Tibial nerve (tissue), 4 donors: Measurements from ENCODE around the gene PKP4. TPM values are rescaled to one million over a fixed set of nuclear protein-coding genes. Genes with fewer than 3 reads are reported as not detected.
"Not testable (repeated sequence)": the region's sequence is repeated elsewhere in the genome, so short reads cannot be mapped to it uniquely, and the experiment has no call there.

Experiments used
- DNase-seq, 2 donors: peaks; one replicate each; pipeline ENCODE4 v3.0.0-alpha.2; 2019; ENCODE audit warnings: low spot score in 2 of 2
- H3K27ac ChIP-seq, 4 donors: fragments of 200-600 bp; sonication (generic) in 3 of 4; one replicate each; pipeline ENCODE4 v1.5.1; 2017 to 2019; ENCODE audit warnings: mild to moderate bottlenecking in 1 of 4
- H3K27me3 ChIP-seq, 2 donors: fragments of 200-600 bp; sonication (generic) in 1 of 2; one replicate each; pipeline versions ENCODE4 v1.5.1 to v1.6.0; 2017 to 2019
- H3K36me3 ChIP-seq, 3 donors: fragments of 200-600 bp; sonication (generic); one replicate each; pipeline ENCODE4 v1.5.1; 2018 to 2019
- H3K4me1 ChIP-seq, 4 donors: fragments of 200-600 bp; sonication (generic) in 3 of 4; one replicate each; pipeline ENCODE4 v1.5.1; 2017 to 2019
- H3K4me3 ChIP-seq, 4 donors: fragments of 200-600 bp; sonication (generic) in 3 of 4; one replicate each; pipeline ENCODE4 v1.5.1; 2017 to 2019; ENCODE audit warnings: mild to moderate bottlenecking in 1 of 4, moderate library complexity in 1 of 4
- H3K9me3 ChIP-seq, 4 donors: fragments of 200-600 bp; sonication (generic) in 3 of 4; one replicate each; pipeline ENCODE4 v1.5.1; 2017 to 2019
- EP300 ChIP-seq, 2 donors: sonication (generic); formaldehyde crosslinking; IDR thresholded peaks; one replicate each; pipeline ENCODE4 v1.6.1; 2017; ENCODE audit warnings: antibody characterized with exemption in 2 of 2, mild to moderate bottlenecking in 1 of 2
- POLR2A ChIP-seq, 2 donors: fragments of 450-650 bp; IDR thresholded peaks; one replicate each; pipeline ENCODE4 v1.6.1; 2017; ENCODE audit warnings: antibody characterized with exemption in 2 of 2, mild to moderate bottlenecking in 2 of 2, moderate library complexity in 2 of 2
- WGBS, 2 donors: methylation state at CpG; one replicate each; pipeline ENCODE4 v1.1.5; 2018; 5-methylcytosine and 5-hydroxymethylcytosine counted together
- total RNA-seq, 4 donors: library from RNA; depleted of rRNA; stranded (reverse); fragments of >200 nt; gene quantifications; one replicate each; pipeline ENCODE4 v1.1.0, GENCODE V29; 2016
- TF ChIP-seq, protein P1 (sequence below), 5 experiments: fragments of 200-600 bp in 3 of 5; fragments of 450-650 bp in 2 of 5; sonication (generic) in 3 of 5; IDR thresholded peaks; one replicate each; pipeline ENCODE4 v1.5.1; 2016 to 2019; ENCODE audit warnings: antibody characterized with exemption in 5 of 5, mild to moderate bottlenecking in 3 of 5, moderate library complexity in 2 of 5

Gene PKP4
- total RNA-seq, 4 donors from 2014 or later = 57.8 to 100 (median 92.0) TPM

DNA sequence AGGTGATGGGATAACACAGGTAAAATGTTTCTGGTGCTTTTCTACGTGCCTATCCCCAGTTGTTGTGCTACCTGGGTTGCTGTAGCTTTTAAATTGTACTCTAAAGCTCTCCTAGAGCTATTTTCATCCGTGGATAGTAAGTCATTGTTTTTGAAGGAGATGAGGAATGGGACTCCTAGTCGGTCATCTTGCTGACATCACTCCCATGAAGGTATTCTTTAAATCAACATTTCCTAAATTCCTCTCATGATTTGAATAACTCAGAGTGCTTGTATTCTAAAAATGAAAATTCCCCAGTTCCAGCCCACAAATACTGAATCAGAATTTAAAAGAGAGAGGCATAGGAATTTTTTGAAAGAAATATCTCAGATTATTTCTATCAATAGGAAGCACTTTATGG lies 44.5 kb upstream of the PKP4 start:
- no peak overlapping the region for H3K27ac ChIP-seq
- peaks cover 0 to 38% (median 2%) of the 10 kb centered on the region in 4 donors for H3K9me3 ChIP-seq
- WGBS, 2 donors = 36 to 53% methylated on average over 3 of the region's 3 CpGs
- no peaks in the 10 kb centered on the region for H3K4me1 ChIP-seq
- DNase-seq = no peak
- H3K36me3 ChIP-seq = no peaks in the 10 kb centered on the region
- no peak overlapping the region for H3K4me3 ChIP-seq
- TF ChIP-seq EP300 (IDR thresholded peaks at IDR 0.05) = no peak
- H3K27me3 ChIP-seq = no peaks in the 10 kb centered on the region

DNA sequence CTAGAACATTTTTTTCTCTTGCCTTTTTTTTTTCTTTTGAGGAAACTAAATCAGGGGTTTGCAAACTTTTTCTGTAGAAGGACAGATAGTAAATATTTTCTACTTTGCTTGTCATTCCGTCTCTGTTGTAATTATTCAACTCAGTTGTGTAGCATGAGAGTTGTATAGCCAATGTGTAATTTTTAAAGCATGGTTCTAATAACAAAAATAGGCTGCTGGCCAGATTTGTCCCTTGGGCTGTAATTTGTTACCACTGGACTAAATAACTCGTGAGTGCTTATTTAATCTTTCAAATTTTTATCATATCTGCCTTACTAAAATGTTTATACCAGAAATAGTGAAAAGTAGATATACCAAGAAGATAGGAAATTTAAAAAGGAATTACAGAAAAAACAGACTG lies 43.2 kb upstream of the PKP4 start:
- WGBS, 2 donors = 51 to 53% methylated on average over 2 of the region's 2 CpGs
- Histone ChIP-seq H3K9me3 (peaks cover 0 to 38% (median 2%) of the 10 kb centered on the region in 4 donors), H3K27ac (no peak overlapping the region), H3K4me1 (no peaks in the 10 kb centered on the region), H3K4me3 (no peak overlapping the region), H3K36me3 (no peaks in the 10 kb centered on the region), H3K27me3 (no peaks in the 10 kb centered on the region)
- TF ChIP-seq, protein P1, sequence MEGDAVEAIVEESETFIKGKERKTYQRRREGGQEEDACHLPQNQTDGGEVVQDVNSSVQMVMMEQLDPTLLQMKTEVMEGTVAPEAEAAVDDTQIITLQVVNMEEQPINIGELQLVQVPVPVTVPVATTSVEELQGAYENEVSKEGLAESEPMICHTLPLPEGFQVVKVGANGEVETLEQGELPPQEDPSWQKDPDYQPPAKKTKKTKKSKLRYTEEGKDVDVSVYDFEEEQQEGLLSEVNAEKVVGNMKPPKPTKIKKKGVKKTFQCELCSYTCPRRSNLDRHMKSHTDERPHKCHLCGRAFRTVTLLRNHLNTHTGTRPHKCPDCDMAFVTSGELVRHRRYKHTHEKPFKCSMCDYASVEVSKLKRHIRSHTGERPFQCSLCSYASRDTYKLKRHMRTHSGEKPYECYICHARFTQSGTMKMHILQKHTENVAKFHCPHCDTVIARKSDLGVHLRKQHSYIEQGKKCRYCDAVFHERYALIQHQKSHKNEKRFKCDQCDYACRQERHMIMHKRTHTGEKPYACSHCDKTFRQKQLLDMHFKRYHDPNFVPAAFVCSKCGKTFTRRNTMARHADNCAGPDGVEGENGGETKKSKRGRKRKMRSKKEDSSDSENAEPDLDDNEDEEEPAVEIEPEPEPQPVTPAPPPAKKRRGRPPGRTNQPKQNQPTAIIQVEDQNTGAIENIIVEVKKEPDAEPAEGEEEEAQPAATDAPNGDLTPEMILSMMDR (IDR thresholded peaks at IDR 0.05) = no peak
- TF ChIP-seq EP300 (IDR thresholded peaks at IDR 0.05) (no peak), POLR2A (IDR thresholded peaks at IDR 0.05) (no peak)
- DNase-seq = no peak

DNA sequence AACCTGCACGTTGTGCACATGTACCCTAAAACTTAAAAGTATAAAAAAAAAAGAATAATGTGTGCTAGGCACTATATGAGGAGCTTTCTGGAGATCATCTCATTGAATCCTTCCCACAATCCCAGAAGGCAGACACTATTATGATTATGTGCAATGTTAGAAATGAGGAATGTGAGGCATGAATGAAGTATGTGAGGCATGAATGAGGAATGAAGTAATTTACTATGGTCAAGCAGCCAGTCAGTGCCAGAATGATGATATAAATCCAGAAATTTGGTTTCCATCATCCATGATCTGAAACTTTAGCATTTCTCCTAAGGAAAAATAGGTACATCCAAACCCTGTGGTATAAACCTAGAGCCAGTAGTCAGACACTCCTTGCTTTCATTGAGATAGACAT lies 42.2 kb upstream of the PKP4 start:
- H3K27me3 ChIP-seq = no peaks in the 10 kb centered on the region
- H3K4me1 ChIP-seq = no peaks in the 10 kb centered on the region
- H3K9me3 ChIP-seq = peaks cover 0 to 38% (median 2%) of the 10 kb centered on the region in 4 donors
- WGBS, 2 donors = 78 to 87% methylated on average over 1 of the region's 1 CpG
- H3K36me3 ChIP-seq = no peaks in the 10 kb centered on the region
- H3K4me3 ChIP-seq = no peak overlapping the region
- no peak overlapping the region for H3K27ac ChIP-seq
- no peak for DNase-seq
- TF ChIP-seq, protein P1 (IDR thresholded peaks at IDR 0.05) = no peak

DNA sequence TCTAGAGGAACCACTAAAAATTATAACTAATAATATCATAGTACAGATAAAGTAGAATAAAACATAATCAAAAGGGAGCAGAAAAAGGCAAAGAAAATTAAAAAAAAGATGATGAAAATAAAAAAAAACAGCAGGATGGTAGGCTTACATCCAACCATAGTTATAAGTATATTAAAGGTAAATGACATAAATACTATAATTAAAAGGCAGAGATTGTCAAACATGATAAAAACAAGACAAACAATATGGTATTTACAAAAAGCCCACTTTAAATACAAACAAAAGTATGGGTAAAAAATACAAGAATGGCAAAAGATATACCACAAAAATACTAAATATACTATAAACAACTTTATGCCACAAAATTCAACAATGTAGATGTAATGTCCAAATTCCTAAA lies 24.6 kb upstream of the PKP4 start:
- no peaks in the 10 kb centered on the region for H3K36me3 ChIP-seq
- no peaks in the 10 kb centered on the region for H3K27me3 ChIP-seq
- no peaks in the 10 kb centered on the region for H3K4me1 ChIP-seq
- no peak overlapping the region for H3K27ac ChIP-seq
- H3K4me3 ChIP-seq = no peak overlapping the region
- H3K9me3 ChIP-seq = peaks cover 0 to 29% (median 1%) of the 10 kb centered on the region in 4 donors
- no peak for DNase-seq
- no peak for TF ChIP-seq POLR2A (IDR thresholded peaks at IDR 0.05)
- TF ChIP-seq, protein P1 (IDR thresholded peaks at IDR 0.05) = no peak
- TF ChIP-seq EP300 (IDR thresholded peaks at IDR 0.05) = no peak

DNA sequence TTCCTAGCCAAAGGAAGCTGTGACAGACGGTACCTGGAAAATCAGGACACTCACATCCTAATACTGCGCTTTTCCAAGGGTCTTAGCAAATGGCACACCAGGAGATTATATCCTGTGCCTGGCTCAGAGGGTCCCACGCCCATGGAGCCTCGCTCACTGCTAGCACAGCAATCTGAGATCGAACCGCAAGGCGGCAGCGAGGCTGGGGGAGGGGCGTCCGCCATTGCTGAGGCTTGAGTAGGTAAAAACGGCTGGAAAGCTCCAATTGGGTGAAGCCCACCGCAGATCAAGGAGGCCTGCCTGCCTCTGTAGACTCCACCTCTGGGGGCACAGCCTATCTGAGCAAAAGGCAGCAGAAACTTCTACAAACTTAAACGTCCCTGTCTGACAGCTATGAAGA lies 23.0 kb upstream of the PKP4 start:
- not testable (repeated sequence) for H3K4me1 ChIP-seq, DNase-seq, H3K36me3 ChIP-seq, H3K27me3 ChIP-seq, H3K4me3 ChIP-seq, H3K27ac ChIP-seq
- H3K9me3 ChIP-seq = peaks cover 0 to 29% (median 1%) of the 10 kb centered on the region in 4 donors
- 87 to 96% methylated on average over 13 of the region's 13 CpGs for WGBS, 2 donors

DNA sequence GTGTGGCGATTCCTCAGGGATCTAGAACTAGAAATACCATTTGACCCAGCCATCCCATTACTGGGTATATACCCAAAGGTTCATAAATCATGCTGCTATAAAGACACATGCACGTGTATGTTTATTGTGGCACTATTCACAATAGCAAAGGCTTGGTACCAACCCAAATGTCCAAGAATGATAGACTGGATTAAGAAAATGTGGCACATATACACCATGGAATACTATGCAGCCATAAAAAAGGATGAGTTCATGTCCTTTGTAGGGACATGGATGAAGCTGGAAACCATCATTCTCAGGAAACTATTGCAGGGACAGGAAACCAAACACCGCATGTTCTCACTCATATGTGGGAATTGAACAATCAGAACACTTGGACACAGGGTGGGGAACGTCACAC lies 17.7 kb upstream of the PKP4 start:
- H3K4me1 ChIP-seq, H3K27me3 ChIP-seq, H3K36me3 ChIP-seq, H3K4me3 ChIP-seq, H3K9me3 ChIP-seq, DNase-seq, H3K27ac ChIP-seq: not testable (repeated sequence)
- 87 to 95% methylated on average over 4 of the region's 4 CpGs for WGBS, 2 donors

DNA sequence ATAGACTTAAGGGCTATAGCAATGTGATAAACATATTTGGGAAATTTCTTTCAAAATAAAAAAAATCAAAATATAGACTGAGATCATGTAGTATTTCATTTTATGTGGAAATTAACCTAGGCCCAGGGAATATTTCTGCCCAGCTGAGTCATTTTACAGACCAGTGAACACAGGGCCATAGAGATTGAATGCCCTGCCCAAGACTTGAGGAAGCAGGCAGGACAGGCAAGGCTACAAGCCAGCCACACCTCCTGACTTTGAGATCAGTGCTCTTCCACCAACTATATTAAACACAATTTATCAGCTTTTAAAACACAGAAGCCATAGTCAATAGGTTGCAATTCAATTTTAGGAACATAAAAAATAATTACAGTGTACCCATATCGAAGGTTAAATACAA lies 13.1 kb upstream of the PKP4 start:
- Histone ChIP-seq H3K4me1 (peaks cover 0 to 10% (median 0%) of the 10 kb centered on the region in 4 donors), H3K4me3 (no peak overlapping the region), H3K36me3 (no peaks in the 10 kb centered on the region), H3K27me3 (no peaks in the 10 kb centered on the region), H3K9me3 (no peaks in the 10 kb centered on the region), H3K27ac (no peak overlapping the region)
- TF ChIP-seq, protein P1 (IDR thresholded peaks at IDR 0.05) = no peak
- TF ChIP-seq POLR2A (IDR thresholded peaks at IDR 0.05) (no peak), EP300 (IDR thresholded peaks at IDR 0.05) (no peak)
- DNase-seq = no peak
- 96 to 100% methylated on average over 1 of the region's 1 CpG for WGBS, 2 donors
